Measurements from ENCODE around the gene SCNN1G. TPM values are rescaled to one million over a fixed set of nuclear protein-coding genes. Genes with fewer than 3 reads are reported as not detected.
"Not testable (repeated sequence)": the region's sequence is repeated elsewhere in the genome, so short reads cannot be mapped to it uniquely, and the experiment has no call there.

The SCNN1G gene
- not detected for total RNA-seq

GRCh38 chr16:23182679-23183542 lies at the start of gene SCNN1G:
Gene SCNN1G (plus strand): TSS chr16:23182745. CDS start chr16:23186272, 3,527 bp downstream.
- DNase-seq = no peak

- DNase-seq = no peak
Observed at GRCh38 chr16:23132775-23133463, 49.6 kb upstream of the SCNN1G start.

- no peak for DNase-seq
Observed at GRCh38 chr16:23134274-23134673, 48.3 kb upstream of the SCNN1G start.

- DNase-seq = no peak
Observed at GRCh38 chr16:23137256-23137655, 45.3 kb upstream of the SCNN1G start.

- DNase-seq = no peak
Observed at GRCh38 chr16:23137818-23138217, 44.7 kb upstream of the SCNN1G start.

- no peak for DNase-seq
Observed at GRCh38 chr16:23140107-23140506, 42.4 kb upstream of the SCNN1G start.

GRCh38 chr16:23141033-23141432 lies 41.5 kb upstream of the SCNN1G start:
- no peak for DNase-seq

GRCh38 chr16:23141500-23141899 lies 41.0 kb upstream of the SCNN1G start:
- no peak for DNase-seq

- DNase-seq = no peak
Observed at GRCh38 chr16:23141959-23142740, 40.4 kb upstream of the SCNN1G start.

- no peak for DNase-seq
Observed at GRCh38 chr16:23143391-23143790, 39.2 kb upstream of the SCNN1G start.

- not testable (repeated sequence) for DNase-seq
Observed at GRCh38 chr16:23144393-23144792, 38.2 kb upstream of the SCNN1G start.

GRCh38 chr16:23145186-23145585 lies 37.4 kb upstream of the SCNN1G start:
- no peak for DNase-seq

- no peak for DNase-seq
Observed at GRCh38 chr16:23145608-23146007, 36.9 kb upstream of the SCNN1G start.

GRCh38 chr16:23146877-23147601 lies 35.5 kb upstream of the SCNN1G start:
- no peak for DNase-seq

GRCh38 chr16:23147666-23148065 lies 34.9 kb upstream of the SCNN1G start:
- no peak for DNase-seq

- DNase-seq = no peak
Observed at GRCh38 chr16:23148166-23148512, 34.4 kb upstream of the SCNN1G start.

- DNase-seq = peak; percentile 44
Observed at GRCh38 chr16:23148513-23149266, 33.9 kb upstream of the SCNN1G start.

GRCh38 chr16:23149267-23149992 lies 33.1 kb upstream of the SCNN1G start, which contains the start of gene USP31:
Gene USP31 (minus strand): TSS chr16:23149452. CDS start chr16:23149270, 182 bp downstream.
- peak; percentile 85 for DNase-seq

GRCh38 chr16:23149993-23150364 lies 32.6 kb upstream of the SCNN1G start:
- DNase-seq = no peak

GRCh38 chr16:23152386-23153178 lies 30.0 kb upstream of the SCNN1G start:
- DNase-seq = no peak

All from effector CD4-positive, alpha-beta T cell (primary cell).